HepG2 (cell line): ENCODE results near the gene METAP1D. TPM values are rescaled to one million over a fixed set of nuclear protein-coding genes. Genes with fewer than 3 reads are reported as not detected.

ENCODE experiments used
- ATAC-seq: fragments of 200-7000 bp; cut with Tn5 transposase; 3 replicates; pipeline ENCODE4 v1.9.1; 2020; ENCODE audit warnings: mild to moderate bottlenecking, moderate library complexity
- BruUV-seq: library from RNA; stranded (reverse); fragments of 400-500 nt; replicated peaks from 2 replicates; lab custom pipeline; 2021; lab: Mats Ljungman, UMichigan
- CTCF ChIA-PET: fragments of 300-600 bp; formaldehyde crosslinking; extraction: SDS; loops from one replicate; lab custom pipeline; 2021; ENCODE audit warnings: low total read pairs, inconsistent platforms, low intra/inter-chr PET ratio; lab: Yijun Ruan, JAX
- POLR2A ChIA-PET: fragments of 350-600 bp; sonication (Branson Sonifier 250); formaldehyde crosslinking; loops from one replicate; lab custom pipeline; 2020; ENCODE audit warnings: antibody characterized with exemption, inconsistent platforms; lab: Yijun Ruan, JAX
- DNase-seq: peaks from one replicate; pipeline ENCODE4 v3.0.0-alpha.2; 2015; ENCODE audit warnings: low spot score
- FAIRE-seq: peaks from 3 replicates; lab custom pipeline; 2011; peaks lifted over from hg19 to GRCh38; lab: Jason Lieb, UNC
- H2AFZ ChIP-seq: one replicate; pipeline ENCODE4 v1.6.1; 2011; ENCODE audit warnings: low read length, inconsistent platforms
- H3K27ac ChIP-seq: fragments of 300-600 bp; 3 replicates; pipeline ENCODE4 v1.8.0; 2011; ENCODE audit warnings: mixed run types, mild to moderate bottlenecking, mixed read lengths, low read length, inconsistent platforms; ENCODE audit not compliant: insufficient read depth; ENCODE audit errors: extremely low read length
- H3K27me3 ChIP-seq, 2 experiments: fragments of 200-600 bp in 1 of 2; 2 replicates in 1 of 2; 3 replicates in 1 of 2; pipeline versions ENCODE4 v1.6.0 to v1.8.0; 2011; ENCODE audit warnings: low read length in 2 of 2, mild to moderate bottlenecking in 2 of 2, moderate library complexity in 2 of 2, inconsistent platforms in 1 of 2; ENCODE audit not compliant: insufficient read depth in 2 of 2, control insufficient read depth in 1 of 2
- H3K36me3 ChIP-seq, 2 experiments: fragments of 200-600 bp in 1 of 2; replicated peaks in 1 of 2; 2 replicates in 1 of 2; 3 replicates in 1 of 2; pipeline versions ENCODE4 v1.5.1 to v1.8.0; 2011; ENCODE audit warnings: low read length in 2 of 2, inconsistent platforms in 1 of 2; ENCODE audit not compliant: insufficient read depth in 2 of 2, control insufficient read depth in 1 of 2
- H3K4me1 ChIP-seq: 2 replicates; pipeline ENCODE4 v1.5.1; 2012; ENCODE audit warnings: low read length, inconsistent platforms; ENCODE audit not compliant: insufficient read depth
- H3K4me2 ChIP-seq: 2 replicates; pipeline ENCODE4 v1.6.0; 2011; ENCODE audit warnings: low read depth, low read length, inconsistent platforms
- H3K4me3 ChIP-seq, 3 experiments: fragments of 200-600 bp in 1 of 3; sonication (generic), shearing (Covaris generic) in 1 of 3; replicated peaks in 1 of 3; 2 replicates each; pipeline ENCODE4 v1.5.1; 2011 to 2016; ENCODE audit warnings: low read length in 3 of 3, inconsistent platforms in 2 of 3, low read depth in 2 of 3, mild to moderate bottlenecking in 2 of 3, control low read depth in 1 of 3, mixed read lengths in 1 of 3; ENCODE audit not compliant: insufficient read depth in 1 of 3
- H3K79me2 ChIP-seq: one replicate; pipeline ENCODE4 v1.6.1; 2011; ENCODE audit warnings: low read length, inconsistent platforms; ENCODE audit not compliant: insufficient read depth
- H3K9ac ChIP-seq: 2 replicates; pipeline ENCODE4 v1.6.0; 2011; ENCODE audit warnings: mild to moderate bottlenecking, low read depth, low read length, inconsistent platforms; ENCODE audit not compliant: insufficient read depth
- H3K9me3 ChIP-seq: 2 replicates; pipeline ENCODE4 v1.5.1; 2012; ENCODE audit warnings: mild to moderate bottlenecking, low read length
- H4K20me1 ChIP-seq: 2 replicates; pipeline ENCODE4 v1.6.0; 2011; ENCODE audit warnings: inconsistent platforms, mild to moderate bottlenecking, low read length, moderate library complexity; ENCODE audit not compliant: insufficient read depth
- ARID5B ChIP-seq: IDR thresholded peaks from 2 replicates; pipeline ENCODE4 v1.4.0; 2020; ENCODE audit warnings: mild to moderate bottlenecking, missing genetic modification reagents
- HDAC2 ChIP-seq: sonication (generic); formaldehyde crosslinking; IDR thresholded peaks from 2 replicates; pipeline ENCODE4 v1.4.0; 2020; ENCODE audit warnings: missing genetic modification reagents
- JDP2 ChIP-seq: sonication (generic); formaldehyde crosslinking; IDR thresholded peaks from 2 replicates; pipeline ENCODE4 v1.8.1; 2022; ENCODE audit warnings: missing genetic modification reagents, borderline replicate concordance
- KLF11 ChIP-seq: IDR thresholded peaks from 2 replicates; pipeline ENCODE4 v1.6.1; 2016; ENCODE audit warnings: missing compliant biosample characterization
- NONO ChIP-seq, 2 experiments: fragments of 450-650 bp in 1 of 2; sonication (generic) in 1 of 2; formaldehyde crosslinking in 1 of 2; IDR thresholded peaks in 1 of 2; conservative IDR thresholded peaks in 1 of 2; 2 replicates each; pipeline versions ENCODE4 v1.6.1 to v1.8.0; 2017 to 2022; ENCODE audit warnings: mild to moderate bottlenecking in 1 of 2, missing genetic modification reagents in 1 of 2, moderate library complexity in 1 of 2
- NR3C1 ChIP-seq: sonication (generic); formaldehyde crosslinking; IDR thresholded peaks from 2 replicates; pipeline ENCODE4 v1.4.0; 2020; ENCODE audit warnings: missing genetic modification reagents
- PATZ1 ChIP-seq: sonication (generic); formaldehyde crosslinking; IDR thresholded peaks from 2 replicates; pipeline ENCODE4 v1.4.0; 2020; ENCODE audit warnings: missing genetic modification reagents
- TOPORS ChIP-seq: sonication (generic); formaldehyde crosslinking; IDR thresholded peaks from 2 replicates; pipeline ENCODE4 v1.8.0; 2023; ENCODE audit warnings: mild to moderate bottlenecking, missing genetic modification reagents
- ZBTB14 ChIP-seq: sonication (generic); formaldehyde crosslinking; IDR thresholded peaks from 2 replicates; pipeline ENCODE4 v1.4.0; 2020; ENCODE audit warnings: missing genetic modification reagents
- ZBTB33 ChIP-seq: sonication (generic); formaldehyde crosslinking; IDR thresholded peaks from 2 replicates; pipeline ENCODE4 v1.4.0; 2020; ENCODE audit warnings: missing genetic modification reagents
- ZNF343 ChIP-seq: sonication (generic); formaldehyde crosslinking; IDR thresholded peaks from 2 replicates; pipeline ENCODE4 v1.4.0; 2020; ENCODE audit warnings: mild to moderate bottlenecking, missing genetic modification reagents
- ZNF484 ChIP-seq: sonication (generic); formaldehyde crosslinking; IDR thresholded peaks from 2 replicates; pipeline ENCODE4 v1.5.1; 2020; ENCODE audit warnings: mild to moderate bottlenecking, low read depth, missing genetic modification reagents, borderline replicate concordance
- ZNF737 ChIP-seq: sonication (generic); formaldehyde crosslinking; IDR thresholded peaks from 2 replicates; pipeline ENCODE4 v1.5.0; 2020; ENCODE audit warnings: missing genetic modification reagents, mild to moderate bottlenecking, borderline replicate concordance
- ZNF747 ChIP-seq: sonication (generic); formaldehyde crosslinking; IDR thresholded peaks from 2 replicates; pipeline ENCODE4 v1.8.1; 2023; ENCODE audit warnings: missing genetic modification reagents, mild to moderate bottlenecking, borderline replicate concordance
- WGBS: methylation state at CpG from one replicate; pipeline ENCODE4 v1.1.6; 2017; ENCODE audit warnings: low lambda C conversion rate; 5-methylcytosine and 5-hydroxymethylcytosine counted together
- in situ Hi-C: cut with HindIII; loops from 2 replicates; pipeline ENCODE4 v1.10.0; 2017; ENCODE audit warnings: low pct_unique_long_range_greater_than_20kb; ENCODE audit not compliant: extremely low pct_ligation_motif_present
- intact Hi-C: fragments of 100-400 bp; cut with micrococcal nuclease; formaldehyde crosslinking; loops from one replicate; pipeline ENCODE4 v1.10.0; 2022; ENCODE audit not compliant: unreplicated experiment
- polyA plus RNA-seq, 8 experiments: library from polyadenylated mRNA; depleted of rRNA in 3 of 8; stranded (reverse) in 7 of 8; unstranded in 1 of 8; fragments of >200 nt; fragmentation: Illumina TruSeq in 4 of 8; extraction: Trizol in 4 of 8; gene quantifications; 2 replicates each; pipeline versions ENCODE4 v1.2.1 to v1.2.3, GENCODE V29; 2011 to 2016; ENCODE audit warnings: low read depth in 4 of 8, missing spikeins in 1 of 8, mixed read lengths in 1 of 8; ENCODE audit not compliant: insufficient read depth in 1 of 8
- total RNA-seq, 5 experiments: library from RNA; depleted of rRNA; stranded (reverse); fragments of >200 nt; fragmentation: Illumina TruSeq; extraction: Trizol; gene quantifications; 2 replicates each; pipeline ENCODE4 v1.2.3, GENCODE V29; 2016; ENCODE audit warnings: low read depth in 1 of 5

Gene METAP1D
- total and polyA plus RNA-seq, 2 of the 13 experiments (the other 11 are each of a cell fraction or from before 2014, with no cell fraction given): 14.7 to 21.6 TPM

DNA sequence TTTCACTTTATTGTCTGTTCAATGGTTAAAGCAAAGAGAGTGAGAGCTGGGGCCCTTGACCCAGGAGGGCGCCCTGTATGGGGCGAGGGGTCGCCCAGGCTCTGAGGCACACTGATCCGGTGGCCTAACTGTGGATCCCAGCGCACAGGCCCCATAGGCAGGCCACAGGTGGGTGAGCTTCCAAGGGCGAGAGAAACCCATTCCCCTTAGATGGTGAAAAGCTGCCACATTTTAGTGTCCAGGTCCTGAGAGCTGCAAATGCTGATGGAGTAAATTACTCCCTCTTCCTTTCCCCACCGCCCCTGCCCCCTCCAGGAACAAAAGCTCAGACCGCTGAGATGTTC, 108.8 kb downstream of the METAP1D start:
- H3K4me3 ChIP-seq: peak overlapping the region in 1 of 3 experiments; percentile 3; a peak in 1 of 6 replicates
- H4K20me1 ChIP-seq: no peaks in the 10 kb centered on the region
- no peak overlapping the region for H2AFZ ChIP-seq
- peaks cover 3 to 17% of the 10 kb centered on the region in 2 experiments; a peak in 4 of 5 replicates for H3K27me3 ChIP-seq
- FAIRE-seq (no peak), DNase-seq (no peak), ATAC-seq (no peak)
- H3K4me2 ChIP-seq: peak overlapping the region; percentile 56
- peaks cover 34% of the 10 kb centered on the region for H3K4me1 ChIP-seq
- no peak for TF ChIP-seq TOPORS (CRISPR knock-in tag)
- TF ChIP-seq ZBTB33 (CRISPR knock-in tag): no peak
- no peak for TF ChIP-seq HDAC2 (CRISPR knock-in tag)
- TF ChIP-seq KLF11 (CRISPR knock-in tag): no peak
- TF ChIP-seq ZBTB14 (CRISPR knock-in tag): no peak
- TF ChIP-seq NR3C1: no peak
- no peak for TF ChIP-seq ARID5B (CRISPR knock-in tag)
- no peak for TF ChIP-seq NONO (IDR thresholded peaks at IDR 0.05)
- TF ChIP-seq NONO (CRISPR knock-in tag; conservative IDR thresholded peaks at IDR 0.05): no peak
- TF ChIP-seq ZNF484: no peak
- TF ChIP-seq ZNF747 (CRISPR knock-in tag): no peak
- TF ChIP-seq ZNF737: no peak
- TF ChIP-seq ZNF343 (CRISPR knock-in tag): no peak
- TF ChIP-seq JDP2 (CRISPR knock-in tag): no peak
- TF ChIP-seq PATZ1: no peak
- H3K27ac ChIP-seq: no peak overlapping the region
- 39% methylated on average over 8 of the region's 8 CpGs for WGBS
- ChIA-PET CTCF (no interaction called here), POLR2A (no interaction called here)
- no peak overlapping the region for H3K9ac ChIP-seq
- no TSS peak for BruUV-seq
- H3K9me3 ChIP-seq: no peaks in the 10 kb centered on the region
- in situ Hi-C loops: loop anchor here (5.0 to 10.0 kb wide), 4 partner anchors 151 to 536 kb away; no protein-coding TSS in a partner anchor
- intact Hi-C loops: loop anchor here (10.0 kb wide), 1 partner anchor 1134 kb away; no protein-coding TSS in a partner anchor
- H3K36me3 ChIP-seq: no peaks in the 10 kb centered on the region
- H3K79me2 ChIP-seq: no peaks in the 10 kb centered on the region
